Gastrocnemius medialis (tissue), 4 donors: ENCODE data around the gene SIK3. TPM values are rescaled to one million over a fixed set of nuclear protein-coding genes. Genes with fewer than 3 reads are reported as not detected.

Source experiments
- ATAC-seq, 2 donors: fragments of 150-250 bp; one replicate each; pipeline ENCODE4 v1.9.1; 2016
- DNase-seq, 2 donors: peaks; one replicate each; pipeline ENCODE4 v3.0.0-alpha.2; 2019
- H3K27ac ChIP-seq, 4 donors: fragments of 200-600 bp; sonication (generic); 1 replicate in 1 of 4; 2 replicates in 3 of 4; pipeline ENCODE4 v1.5.1; 2016 to 2018; ENCODE audit warnings: mild to moderate bottlenecking in 2 of 4, moderate library complexity in 1 of 4
- H3K27me3 ChIP-seq, 3 donors: fragments of 200-600 bp; sonication (generic) in 2 of 3; 1 replicate in 1 of 3; 2 replicates in 2 of 3; pipeline versions ENCODE4 v1.5.1 to v1.6.0; 2016 to 2019; ENCODE audit warnings: mild to moderate bottlenecking in 1 of 3, moderate library complexity in 1 of 3
- H3K36me3 ChIP-seq, 2 donors: fragments of 200-600 bp; sonication (generic) in 1 of 2; one replicate each; pipeline ENCODE4 v1.5.1; 2017 to 2018
- H3K4me1 ChIP-seq, 2 donors: fragments of 200-600 bp; sonication (generic) in 1 of 2; one replicate each; pipeline ENCODE4 v1.5.1; 2016 to 2017; ENCODE audit warnings: mild to moderate bottlenecking in 2 of 2
- H3K4me3 ChIP-seq, 4 donors: fragments of 200-600 bp; sonication (generic) in 3 of 4; 1 replicate in 1 of 4; 2 replicates in 3 of 4; pipeline ENCODE4 v1.5.1; 2016 to 2019; ENCODE audit warnings: mild to moderate bottlenecking in 2 of 4
- H3K9me3 ChIP-seq, 3 donors: fragments of 200-600 bp; sonication (generic) in 2 of 3; 1 replicate in 1 of 3; 2 replicates in 2 of 3; pipeline ENCODE4 v1.5.1; 2016 to 2019
- CTCF ChIP-seq, 5 experiments: fragments of 450-650 bp in 3 of 5; fragments of 200-600 bp in 2 of 5; sonication (generic) in 2 of 5; IDR thresholded peaks in 4 of 5; conservative IDR thresholded peaks in 1 of 5; 1 replicate in 4 of 5; 2 replicates in 1 of 5; pipeline ENCODE4 v1.5.1; 2016 to 2019; ENCODE audit warnings: antibody characterized with exemption in 5 of 5, mild to moderate bottlenecking in 3 of 5, moderate library complexity in 3 of 5
- POLR2A ChIP-seq, 2 donors: fragments of 450-650 bp; IDR thresholded peaks; one replicate each; pipeline ENCODE4 v1.6.1; 2017; ENCODE audit warnings: antibody characterized with exemption in 2 of 2, mild to moderate bottlenecking in 2 of 2, moderate library complexity in 2 of 2
- in situ Hi-C, 4 donors: fragments of 200-750 bp; cut with MboI; loops; one replicate each; pipeline versions ENCODE4 v1.15.0 to v1.8.0; 2017; ENCODE audit warnings: low sequenced_read_pairs in 4 of 4
- intact Hi-C: fragments of 100-400 bp; cut with DNase I; formaldehyde crosslinking; loops from one replicate; pipeline ENCODE4 v1.15.1; 2023; ENCODE audit warnings: low total_unique reads
- total RNA-seq, 4 donors: library from RNA; depleted of rRNA; stranded (reverse); fragments of >200 nt; gene quantifications; one replicate each; pipeline versions ENCODE4 v1.1.0 to v1.2.3, GENCODE V29; 2016

Gene SIK3
- total RNA-seq, 4 donors from 2014 or later, result 34.4 to 42.4 (median 37.2) TPM

DNA sequence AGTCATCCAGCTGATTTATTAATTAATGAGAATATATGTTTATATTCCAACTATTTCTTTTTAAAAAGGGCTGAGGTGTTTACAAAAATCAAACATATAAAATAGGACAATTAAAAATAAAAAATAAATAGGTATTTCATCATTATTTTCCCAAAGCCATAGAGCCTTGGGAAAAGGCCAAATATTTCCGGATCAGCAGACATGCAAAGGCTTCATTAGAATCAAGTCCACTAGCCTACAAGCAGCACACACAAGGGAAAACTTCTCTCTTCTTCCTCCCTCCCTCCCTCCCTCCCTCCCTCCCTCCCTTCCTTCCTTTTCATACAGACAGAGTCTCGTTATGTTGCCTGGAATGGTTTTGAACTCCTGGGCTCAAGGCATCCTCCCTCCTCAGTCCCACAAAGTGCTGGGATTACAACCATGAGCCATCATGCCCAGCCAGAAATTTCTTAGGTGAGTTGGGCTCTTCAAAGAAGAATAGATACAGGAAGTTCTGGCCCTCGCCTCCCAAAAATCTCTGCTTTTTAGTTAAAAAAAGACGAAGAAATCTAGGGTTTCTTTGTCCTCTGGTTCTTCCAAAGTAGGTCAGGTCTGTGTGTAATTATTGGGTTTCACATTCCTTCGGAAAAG lies 121.2 kb downstream of the SIK3 start:
- TF ChIP-seq CTCF (IDR thresholded peaks at IDR 0.05 in 4 of 5, conservative IDR thresholded peaks at IDR 0.05 in 1 of 5), result no peak
- TF ChIP-seq POLR2A (IDR thresholded peaks at IDR 0.05), result no peak
- ATAC-seq (no peak), DNase-seq (no peak)
- Histone ChIP-seq H3K36me3 (no peaks in the 10 kb centered on the region), H3K27ac (no peak overlapping the region), H3K9me3 (no peaks in the 10 kb centered on the region), H3K27me3 (no peaks in the 10 kb centered on the region), H3K4me1 (peaks cover 17% of the 10 kb centered on the region in 2 donors), H3K4me3 (no peak overlapping the region)
- intact Hi-C loops (no loop called here), in situ Hi-C loops (no loop called here)

DNA sequence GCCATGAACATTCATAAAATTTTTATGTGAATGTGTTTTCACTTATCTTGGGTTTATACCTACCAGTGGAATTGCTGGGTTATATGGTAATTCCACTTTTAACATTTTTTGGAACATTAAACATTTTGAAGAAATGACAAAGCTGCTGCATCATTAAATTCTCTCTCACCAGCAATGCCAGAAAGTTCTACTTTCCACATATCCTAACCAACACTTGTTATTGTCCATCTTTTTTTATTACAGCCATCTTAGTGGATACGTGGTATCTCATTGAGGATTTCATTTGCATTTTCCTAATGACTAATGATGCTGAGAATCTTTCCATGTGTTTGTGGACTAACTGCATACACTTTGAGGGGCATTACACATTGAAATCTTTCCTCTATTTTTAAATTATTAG lies 122.6 kb downstream of the SIK3 start:
- intact Hi-C loops (no loop called here), in situ Hi-C loops (no loop called here)

GRCh38 chr11:116973270-116973669 lies 125.0 kb downstream of the SIK3 start:
- H3K9me3 ChIP-seq, result no peaks in the 10 kb centered on the region
- no peaks in the 10 kb centered on the region for H3K27me3 ChIP-seq
- intact Hi-C loops (no loop called here), in situ Hi-C loops (no loop called here)
- no peak overlapping the region for H3K27ac ChIP-seq
- no peaks in the 10 kb centered on the region for H3K36me3 ChIP-seq
- TF ChIP-seq POLR2A (IDR thresholded peaks at IDR 0.05), result no peak
- no peak for TF ChIP-seq CTCF (IDR thresholded peaks at IDR 0.05 in 4 of 5, conservative IDR thresholded peaks at IDR 0.05 in 1 of 5)
- DNase-seq (no peak), ATAC-seq (no peak)
- peaks cover 3 to 4% of the 10 kb centered on the region in 2 donors for H3K4me1 ChIP-seq
- no peak overlapping the region for H3K4me3 ChIP-seq

More for the DNA sequence above, 122.6 kb downstream of the SIK3 start:
- no peaks in the 10 kb centered on the region for H3K9me3 ChIP-seq
- no peak for TF ChIP-seq CTCF (IDR thresholded peaks at IDR 0.05 in 4 of 5, conservative IDR thresholded peaks at IDR 0.05 in 1 of 5)
- TF ChIP-seq POLR2A (IDR thresholded peaks at IDR 0.05), result no peak
- H3K4me1 ChIP-seq, result peaks cover 7 to 10% of the 10 kb centered on the region in 2 donors
- H3K27me3 ChIP-seq, result no peaks in the 10 kb centered on the region
- H3K36me3 ChIP-seq, result no peaks in the 10 kb centered on the region
- no peak for ATAC-seq
- H3K4me3 ChIP-seq, result no peak overlapping the region
- no peak overlapping the region for H3K27ac ChIP-seq
- no peak for DNase-seq

DNA sequence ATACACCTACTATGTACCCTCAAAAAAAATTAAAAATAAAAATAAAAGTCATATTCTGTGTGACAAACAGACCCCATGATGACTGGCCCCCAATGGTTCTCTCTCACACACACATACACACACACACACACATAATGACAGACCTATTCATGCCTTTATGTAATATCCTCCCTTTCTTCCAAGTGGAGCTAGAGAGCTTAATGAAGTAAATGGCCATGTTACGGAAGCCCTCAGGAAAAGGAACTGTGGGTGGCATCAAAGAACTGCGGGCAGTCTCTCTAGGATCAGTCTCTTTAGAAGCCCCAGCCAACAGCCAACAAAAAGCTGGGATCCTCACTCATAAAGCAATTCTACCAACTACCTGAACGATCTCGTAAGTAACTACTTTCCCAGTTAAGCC lies 125.5 kb downstream of the SIK3 start:
- Histone ChIP-seq H3K4me3 (no peak overlapping the region), H3K36me3 (no peaks in the 10 kb centered on the region), H3K27ac (no peak overlapping the region), H3K4me1 (peaks cover 3 to 6% of the 10 kb centered on the region in 2 donors), H3K9me3 (no peaks in the 10 kb centered on the region), H3K27me3 (no peaks in the 10 kb centered on the region)
- TF ChIP-seq POLR2A (IDR thresholded peaks at IDR 0.05) (no peak), CTCF (IDR thresholded peaks at IDR 0.05 in 4 of 5, conservative IDR thresholded peaks at IDR 0.05 in 1 of 5) (no peak)
- ATAC-seq (peak in 1 of 2 donors; percentile 41), DNase-seq (no peak)
- intact Hi-C loops (no loop called here), in situ Hi-C loops (no loop called here)
